Endothelial cell of umbilical vein (primary cell): Measurements from ENCODE around the gene SPTLC3. TPM values are rescaled to one million over a fixed set of nuclear protein-coding genes. Genes with fewer than 3 reads are reported as not detected.

ENCODE experiments used
- BruUV-seq: library from RNA; stranded (reverse); fragments of 400-500 nt; replicated peaks from 2 replicates; lab custom pipeline; 2021; lab: Mats Ljungman, UMichigan
- CTCF ChIA-PET: fragments of 300-600, 350-600 bp; sonication (Branson Sonifier 250); formaldehyde crosslinking; loops from one replicate; lab custom pipeline; 2021; ENCODE audit warnings: antibody characterized with exemption, inconsistent platforms; lab: Charles Lee
- POLR2A ChIA-PET: fragments of 300-600, 350-600 bp; sonication (Branson Sonifier 250); formaldehyde crosslinking; loops from one replicate; lab custom pipeline; 2021; ENCODE audit warnings: antibody characterized with exemption, inconsistent platforms; lab: Charles Lee
- DNase-seq: peaks from one replicate; pipeline ENCODE4 v3.0.0-alpha.2; 2011; ENCODE audit warnings: low read depth, low spot score
- FAIRE-seq: peaks from 2 replicates; lab custom pipeline; 2011; peaks lifted over from hg19 to GRCh38; lab: Jason Lieb, UNC
- H2AFZ ChIP-seq: 2 replicates; pipeline ENCODE4 v1.6.0; 2012; ENCODE audit warnings: low read depth, low read length, control low read depth, inconsistent platforms
- H3K27ac ChIP-seq: 2 replicates; pipeline ENCODE4 v1.5.1; 2011; ENCODE audit warnings: low read depth, mild to moderate bottlenecking, control low read depth, low read length, moderate library complexity; ENCODE audit not compliant: insufficient read depth
- H3K27me3 ChIP-seq, 2 experiments: 2 replicates each; pipeline versions ENCODE4 v1.6.0 to v1.6.1; 2011; ENCODE audit warnings: low read length in 2 of 2, mixed read lengths in 1 of 2; ENCODE audit not compliant: control insufficient read depth in 2 of 2, insufficient read depth in 2 of 2
- H3K36me3 ChIP-seq, 2 experiments: 2 replicates in 1 of 2; 3 replicates in 1 of 2; pipeline ENCODE4 v1.5.1; 2011; ENCODE audit warnings: low read length in 2 of 2, mild to moderate bottlenecking in 1 of 2, moderate library complexity in 1 of 2; ENCODE audit not compliant: control insufficient read depth in 2 of 2, insufficient read depth in 2 of 2; ENCODE audit errors: extremely low read depth in 1 of 2
- H3K4me1 ChIP-seq: 3 replicates; pipeline ENCODE4 v1.5.1; 2011; ENCODE audit warnings: mild to moderate bottlenecking, low read length; ENCODE audit not compliant: control insufficient read depth, insufficient read depth; ENCODE audit errors: extremely low read depth
- H3K4me2 ChIP-seq: 2 replicates; pipeline ENCODE4 v1.6.1; 2011; ENCODE audit warnings: low read length, control low read depth, mixed read lengths; ENCODE audit not compliant: insufficient read depth
- H3K4me3 ChIP-seq, 3 experiments: fragments of 200-600 bp in 1 of 3; sonication (generic), shearing (Covaris generic) in 1 of 3; replicated peaks in 1 of 3; 2 replicates each; pipeline ENCODE4 v1.5.1; 2011 to 2016; ENCODE audit warnings: control low read depth in 3 of 3, low read length in 3 of 3, mild to moderate bottlenecking in 2 of 3, inconsistent platforms in 1 of 3, low read depth in 1 of 3, moderate library complexity in 1 of 3; ENCODE audit not compliant: insufficient read depth in 1 of 3
- H3K79me2 ChIP-seq: 2 replicates; pipeline ENCODE4 v1.6.0; 2012; ENCODE audit warnings: low read length, inconsistent platforms; ENCODE audit not compliant: control insufficient read depth, insufficient read depth
- H3K9ac ChIP-seq: replicated peaks from 2 replicates; pipeline ENCODE3; 2011; ENCODE audit warnings: low read length, control low read depth; ENCODE audit not compliant: insufficient read depth; ENCODE audit errors: extremely low read depth
- H3K9me1 ChIP-seq: replicated peaks from 3 replicates; pipeline ENCODE4 v1.6.0; 2011; ENCODE audit warnings: mild to moderate bottlenecking, low read length; ENCODE audit not compliant: control insufficient read depth, insufficient read depth; ENCODE audit errors: extremely low read depth
- H3K9me3 ChIP-seq: replicated peaks from 2 replicates; pipeline ENCODE4 v1.5.1; 2012; ENCODE audit warnings: low read length, inconsistent platforms; ENCODE audit not compliant: control insufficient read depth, insufficient read depth
- H4K20me1 ChIP-seq: replicated peaks from 2 replicates; pipeline ENCODE3; 2011; ENCODE audit warnings: mild to moderate bottlenecking, low read length; ENCODE audit not compliant: control insufficient read depth, insufficient read depth; ENCODE audit errors: extremely low read depth
- CTCF ChIP-seq, 2 donors: IDR thresholded peaks; 1 replicate in 1 of 2; 2 replicates in 1 of 2; pipeline ENCODE4 v1.5.1; 2011; ENCODE audit warnings: low read length in 2 of 2, mild to moderate bottlenecking in 2 of 2, moderate library complexity in 2 of 2, control low read depth in 1 of 2, inconsistent platforms in 1 of 2, low read depth in 1 of 2; ENCODE audit not compliant: insufficient read depth in 1 of 2; ENCODE audit errors: extremely low read depth in 1 of 2
- EZH2 ChIP-seq: IDR thresholded peaks from 2 replicates; pipeline ENCODE4 v1.6.1; 2012; ENCODE audit warnings: borderline replicate concordance, low read depth, mild to moderate bottlenecking, moderate library complexity, low read length, inconsistent platforms; ENCODE audit not compliant: severe bottlenecking
- FOS ChIP-seq: IDR thresholded peaks from 2 replicates; pipeline ENCODE4 v1.6.1; 2011; ENCODE audit warnings: mild to moderate bottlenecking, low read length, moderate library complexity, borderline replicate concordance; ENCODE audit not compliant: insufficient read depth
- GATA2 ChIP-seq: IDR thresholded peaks from 2 replicates; pipeline ENCODE4 v1.7.0; 2011; ENCODE audit warnings: low read depth, mild to moderate bottlenecking, moderate library complexity, mixed read lengths, low read length; ENCODE audit not compliant: insufficient read length, insufficient read depth
- JUN ChIP-seq: IDR thresholded peaks from 2 replicates; pipeline ENCODE4 v1.6.1; 2011; ENCODE audit warnings: borderline replicate concordance, low read depth; ENCODE audit not compliant: insufficient read length, insufficient read depth
- MAX ChIP-seq: IDR thresholded peaks from 2 replicates; pipeline ENCODE4 v1.6.1; 2011; ENCODE audit not compliant: insufficient read depth, insufficient read length
- MYC ChIP-seq: IDR thresholded peaks from one replicate; pipeline ENCODE4 v1.6.1; 2011; ENCODE audit warnings: mild to moderate bottlenecking, low read depth, low read length
- POLR2A ChIP-seq: IDR thresholded peaks from 2 replicates; pipeline ENCODE4 v1.6.1; 2012; ENCODE audit warnings: low read depth, mild to moderate bottlenecking, control low read depth, low read length
- POLR2AphosphoS5 ChIP-seq: IDR thresholded peaks from 2 replicates; pipeline ENCODE4 v1.6.1; 2012; ENCODE audit warnings: low read depth, mild to moderate bottlenecking, control low read depth, low read length, moderate library complexity; ENCODE audit not compliant: insufficient read depth
- dilution Hi-C: fragments of 300-500 bp; cut with MboI; formaldehyde crosslinking; loops from one replicate; pipeline ENCODE4 v1.15.0; 2019; ENCODE audit warnings: low sequenced_read_pairs; ENCODE audit not compliant: extremely low pct_ligation_motif_present
- intact Hi-C: fragments of 100-400 bp; cut with micrococcal nuclease; formaldehyde crosslinking; loops from one replicate; pipeline ENCODE4 v1.10.0; 2022
- polyA plus RNA-seq, 4 experiments: library from polyadenylated mRNA; depleted of rRNA in 3 of 4; stranded (reverse) in 3 of 4; unstranded in 1 of 4; fragments of >200 nt; gene quantifications; 2 replicates each; pipeline versions ENCODE4 v1.2.1 to v1.2.3, GENCODE V29; 2011 to 2012; ENCODE audit warnings: missing spikeins in 1 of 4
- total RNA-seq: library from RNA; stranded (reverse); gene quantifications from 2 replicates; pipeline ENCODE4 v1.2.3, GENCODE V29; 2021

Gene SPTLC3
- total and polyA plus RNA-seq, 2 donors (not counting 3 experiments of a cell fraction or from before 2014, with no cell fraction given) = 0.29 to 0.35 TPM

- Histone ChIP-seq H3K27ac (no peak overlapping the region), H3K4me2 (no peak overlapping the region), H3K27me3 (peaks cover 0 to 2% of the 10 kb centered on the region in 2 experiments), H3K79me2 (no peaks in the 10 kb centered on the region), H2AFZ (no peak overlapping the region), H3K36me3 (no peaks in the 10 kb centered on the region), H3K4me1 (no peaks in the 10 kb centered on the region), H3K4me3 (no peak overlapping the region), H3K9ac (no peak overlapping the region), H3K9me3 (no peaks in the 10 kb centered on the region), H4K20me1 (no peaks in the 10 kb centered on the region), H3K9me1 (no peaks in the 10 kb centered on the region)
- dilution Hi-C loops (no loop called here), intact Hi-C loops (no loop called here)
- ChIA-PET POLR2A (no interaction called here), CTCF (interaction anchor here (1.1 to 1.8 kb wide), 2 partner anchors 189 kb away, joined by 6 read pairs; no protein-coding TSS in a partner anchor)
- no TSS peak for BruUV-seq
- TF ChIP-seq POLR2A = no peak
- no peak for TF ChIP-seq MAX
- TF ChIP-seq FOS = no peak
- TF ChIP-seq MYC = no peak
- no peak for TF ChIP-seq CTCF (IDR thresholded peaks at IDR 0.05; ENCODE audit: extremely low read depth in 1 of 2, insufficient read depth in 1 of 2, low read depth in 1 of 2, low read length in 2 of 2)
- no peak for TF ChIP-seq JUN
- no peak for TF ChIP-seq EZH2
- TF ChIP-seq GATA2 = no peak
- no peak for TF ChIP-seq POLR2AphosphoS5
- DNase-seq (no peak), FAIRE-seq (no peak)
Measured at GRCh38 chr20:13113731-13114130, 105.0 kb downstream of the SPTLC3 start.
